Activated CD4-positive, alpha-beta T cell treated with anti-CD3 and anti-CD28 coated beads for 24 hours (primary cell): ENCODE measurements around the gene FAH.
"Not testable (repeated sequence)": the region's sequence is repeated elsewhere in the genome, so short reads cannot be mapped to it uniquely, and the experiment has no call there.

Experiments used
- DNase-seq, 2 donors: peaks; one replicate each; pipeline ENCODE4 v3.0.0-alpha.2; 2020; ENCODE audit warnings: low read depth in 2 of 2

The FAH gene

DNA sequence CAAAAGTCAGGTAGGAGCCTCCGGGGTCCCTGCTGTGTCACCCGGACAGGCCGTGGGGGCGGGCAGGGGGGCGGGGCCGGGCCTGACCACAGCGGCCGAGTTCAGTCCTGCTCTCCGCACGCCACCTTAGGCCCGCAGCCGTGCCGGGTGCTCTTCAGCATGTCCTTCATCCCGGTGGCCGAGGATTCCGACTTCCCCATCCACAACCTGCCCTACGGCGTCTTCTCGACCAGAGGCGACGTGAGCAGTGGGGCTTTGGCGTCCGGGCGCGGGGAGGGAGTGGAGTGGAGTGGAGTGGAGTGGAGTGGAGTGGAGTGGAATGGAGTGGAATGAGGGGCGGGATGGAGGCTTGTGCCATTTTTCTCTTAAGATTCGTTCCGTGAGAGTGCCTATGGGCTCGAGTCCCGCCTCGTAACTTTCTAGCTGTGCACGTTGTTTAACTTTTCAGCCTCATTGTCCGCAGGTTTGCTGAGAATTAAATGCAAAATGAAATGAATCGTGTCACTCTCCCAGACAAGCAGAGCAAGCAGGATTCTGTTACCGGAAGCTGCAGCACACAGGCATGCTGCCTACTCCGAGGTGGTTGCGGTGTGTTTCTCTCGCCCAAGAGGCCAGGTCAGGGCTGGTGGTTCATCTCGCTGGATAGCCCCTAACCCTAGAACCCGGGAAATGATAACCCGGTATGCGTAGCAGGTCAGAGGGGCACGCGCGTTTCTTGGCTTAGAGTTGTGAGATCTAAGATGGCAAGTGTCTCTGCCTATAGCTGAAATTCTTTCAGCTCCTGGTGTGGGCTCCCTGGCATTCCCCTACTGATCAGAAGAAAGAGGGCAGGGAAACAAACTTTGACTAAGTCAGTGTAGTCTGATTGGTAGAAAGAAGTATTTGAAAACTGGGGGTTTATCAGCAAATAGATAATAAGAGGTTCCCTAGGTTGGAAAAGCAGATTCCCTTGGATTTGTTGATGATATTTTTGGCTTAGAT, at the start of gene FAH:
Gene FAH (plus strand): TSS at position 104 of the 981 bp plus-strand sequence. CDS start 56 bp downstream, at position 160.
- peak in 1 of 2 donors; percentile 15 for DNase-seq

- no peak for DNase-seq
Measured at GRCh38 chr15:80105193-80105592, 47.6 kb upstream of the FAH start.

- no peak for DNase-seq
Measured at GRCh38 chr15:80105595-80105994, 47.2 kb upstream of the FAH start.

DNA sequence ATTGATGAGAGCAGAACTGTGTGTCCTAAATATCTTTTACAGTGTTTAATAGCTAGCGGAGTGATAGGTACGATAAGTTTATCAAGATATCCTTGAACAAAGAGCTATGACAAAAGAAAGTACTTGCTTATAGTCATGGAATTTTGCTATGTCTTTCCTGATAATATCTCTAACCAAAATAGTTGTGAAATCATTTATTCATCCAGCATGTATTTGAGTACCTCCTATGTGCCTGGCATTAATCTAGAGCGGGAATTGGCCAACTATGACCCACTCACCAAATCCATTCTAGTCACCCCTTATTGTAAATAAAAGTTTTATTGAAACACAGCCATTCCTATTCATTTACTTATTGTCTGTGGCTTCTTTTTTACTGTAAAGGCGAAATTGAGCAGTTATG, 46.7 kb upstream of the FAH start:
- no peak for DNase-seq

- DNase-seq: no peak
Measured at GRCh38 chr15:80107204-80107603, 45.6 kb upstream of the FAH start.

DNA sequence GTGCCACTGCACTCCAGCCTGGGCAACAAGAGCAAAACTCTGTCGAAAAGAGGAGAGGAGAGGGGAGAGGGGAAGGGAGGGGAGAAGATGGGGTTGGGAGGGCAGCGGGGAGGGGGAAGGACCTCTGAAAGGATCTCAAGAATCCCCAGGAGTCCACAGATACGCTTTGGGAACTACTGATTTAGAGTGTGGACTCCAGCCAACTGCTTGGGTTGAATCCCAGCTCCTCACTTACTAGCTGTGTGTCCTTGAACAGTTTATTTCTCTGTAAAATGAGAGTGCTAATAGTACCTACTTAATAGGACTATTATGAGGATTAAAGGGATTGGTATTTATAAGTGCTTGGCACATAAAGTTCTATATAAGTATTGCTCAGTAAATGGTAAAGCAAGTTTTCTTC, 45.0 kb upstream of the FAH start:
- no peak for DNase-seq

DNA sequence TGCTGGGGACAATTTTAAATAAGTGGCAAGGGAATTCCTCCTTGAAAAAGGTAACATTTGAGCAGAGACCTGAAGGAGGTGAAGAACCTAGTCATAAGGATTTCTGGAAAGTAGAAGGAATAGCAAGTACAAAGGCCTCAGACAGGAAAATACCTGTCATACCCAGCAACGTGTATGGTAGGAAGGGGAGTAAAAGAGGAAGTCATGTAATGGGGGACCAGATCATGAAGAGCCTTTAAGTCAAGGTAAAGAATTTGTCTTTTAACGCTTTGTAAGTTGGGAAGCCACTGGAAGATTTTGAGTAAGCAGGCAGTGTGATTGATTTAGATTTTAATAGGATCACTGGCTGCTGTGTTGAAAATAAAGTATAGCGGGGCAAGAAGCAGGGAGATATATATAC, 43.4 kb upstream of the FAH start:
- no peak for DNase-seq

GRCh38 chr15:80110920-80111319, 41.9 kb upstream of the FAH start:
- DNase-seq: no peak

- no peak for DNase-seq
Measured at GRCh38 chr15:80114114-80114513, 38.7 kb upstream of the FAH start.

GRCh38 chr15:80115021-80115420, 37.8 kb upstream of the FAH start:
- DNase-seq: no peak

DNA sequence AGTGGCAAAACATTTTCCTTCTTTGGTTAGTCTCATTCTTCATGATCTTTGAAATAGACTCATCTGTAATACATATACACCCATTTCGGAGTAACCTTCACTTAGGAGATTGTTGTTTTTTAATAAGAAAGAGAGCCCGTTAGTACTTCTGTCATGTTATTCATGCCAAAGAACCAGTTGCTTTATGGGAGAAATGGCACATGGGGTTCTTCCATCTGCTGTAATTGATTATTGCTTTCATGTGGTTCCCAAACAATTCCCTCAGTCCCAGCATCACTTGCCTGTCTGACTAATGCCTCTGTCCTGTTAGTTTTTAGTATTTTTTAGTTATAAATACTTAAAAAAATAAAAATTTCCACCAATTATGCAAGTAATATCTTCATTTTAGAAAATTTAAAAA, 33.8 kb upstream of the FAH start:
- no peak for DNase-seq

- DNase-seq: no peak
Measured at GRCh38 chr15:80120636-80121035, 32.2 kb upstream of the FAH start.

DNA sequence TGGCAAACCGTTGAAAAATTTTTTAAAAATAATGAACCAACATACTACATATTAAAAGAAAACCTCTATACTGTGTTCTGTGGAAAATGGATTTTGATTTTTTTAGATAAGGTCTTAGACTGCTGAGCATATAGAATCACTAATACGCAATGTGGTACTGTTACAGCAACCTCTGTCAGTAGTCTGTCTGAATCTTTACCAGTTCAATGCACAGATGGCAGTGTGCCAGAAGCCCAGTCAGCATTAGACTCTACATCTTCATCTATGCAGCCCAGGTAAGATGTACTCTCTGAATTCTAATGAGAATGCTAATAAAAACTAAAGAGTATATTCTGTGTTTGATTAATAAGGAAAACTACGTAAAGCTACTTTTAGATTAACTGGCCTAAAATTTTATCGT, 31.3 kb upstream of the FAH start:
- no peak for DNase-seq

DNA sequence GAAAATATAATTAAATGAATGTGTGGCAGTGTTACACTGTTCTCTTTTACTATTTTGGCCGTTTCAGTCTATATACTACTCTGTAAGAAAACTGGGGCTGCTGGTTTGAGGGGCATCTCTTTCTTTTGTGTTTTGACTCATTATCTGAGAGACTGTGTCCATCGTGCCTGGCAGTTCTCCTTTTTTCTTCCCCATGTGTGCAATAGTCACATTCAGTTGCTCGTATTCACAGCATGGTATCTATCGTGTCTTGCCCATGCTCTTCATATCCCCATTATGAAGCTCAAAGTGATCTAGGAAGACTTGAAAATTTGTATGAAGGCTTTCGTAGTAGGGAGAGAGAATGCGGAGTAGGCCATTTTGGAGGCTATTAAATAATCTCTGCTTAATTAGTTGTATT, 29.8 kb upstream of the FAH start:
- no peak for DNase-seq

- DNase-seq: not testable (repeated sequence)
Measured at GRCh38 chr15:80127253-80127652, 25.5 kb upstream of the FAH start.

GRCh38 chr15:80127911-80128310, 24.9 kb upstream of the FAH start:
- DNase-seq: no peak

GRCh38 chr15:80132382-80132781, 20.4 kb upstream of the FAH start:
- DNase-seq: no peak

DNA sequence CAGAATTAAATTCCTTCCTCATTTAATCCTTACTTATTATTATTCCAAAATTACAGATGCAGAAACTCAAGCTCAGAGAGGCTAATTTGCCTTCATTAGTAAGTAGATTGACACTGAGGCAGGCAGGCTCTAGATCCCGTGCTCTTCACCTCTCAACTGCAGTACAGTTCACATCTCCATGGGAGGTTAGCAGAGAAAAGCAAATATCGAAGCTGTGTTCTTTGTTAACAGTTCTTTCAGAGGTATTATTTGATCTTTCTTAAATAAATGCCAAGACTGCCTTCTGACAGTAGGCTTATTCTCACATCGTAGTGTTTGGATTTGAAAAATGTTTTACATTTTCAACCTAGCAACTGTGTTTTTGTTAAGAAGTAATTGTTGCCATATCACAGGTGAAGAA, 15.9 kb upstream of the FAH start:
- no peak for DNase-seq

DNA sequence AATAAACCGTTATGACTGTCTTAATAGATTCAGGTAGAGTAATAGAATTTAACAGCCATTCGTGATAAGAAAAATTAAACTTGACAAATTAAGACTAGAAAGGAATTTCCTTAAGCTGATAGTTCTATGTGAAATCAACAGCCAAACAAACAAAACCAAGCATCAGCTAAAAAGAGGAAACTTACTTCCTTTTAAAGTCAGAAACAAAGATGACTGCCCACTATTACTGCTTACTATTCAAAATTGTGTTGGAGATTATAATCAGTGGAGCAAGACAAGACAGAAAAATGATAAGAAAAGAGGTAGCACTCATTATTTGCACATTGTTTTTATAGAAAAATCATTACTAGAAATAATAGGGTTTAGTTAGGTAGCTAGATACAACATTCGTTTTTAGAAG, 13.8 kb upstream of the FAH start:
- DNase-seq: no peak

GRCh38 chr15:80140909-80141308, 11.9 kb upstream of the FAH start:
- no peak for DNase-seq

- DNase-seq: no peak
Measured at GRCh38 chr15:80141916-80142598, 10.7 kb upstream of the FAH start.

GRCh38 chr15:80142646-80143045, 10.2 kb upstream of the FAH start:
- DNase-seq: no peak

DNA sequence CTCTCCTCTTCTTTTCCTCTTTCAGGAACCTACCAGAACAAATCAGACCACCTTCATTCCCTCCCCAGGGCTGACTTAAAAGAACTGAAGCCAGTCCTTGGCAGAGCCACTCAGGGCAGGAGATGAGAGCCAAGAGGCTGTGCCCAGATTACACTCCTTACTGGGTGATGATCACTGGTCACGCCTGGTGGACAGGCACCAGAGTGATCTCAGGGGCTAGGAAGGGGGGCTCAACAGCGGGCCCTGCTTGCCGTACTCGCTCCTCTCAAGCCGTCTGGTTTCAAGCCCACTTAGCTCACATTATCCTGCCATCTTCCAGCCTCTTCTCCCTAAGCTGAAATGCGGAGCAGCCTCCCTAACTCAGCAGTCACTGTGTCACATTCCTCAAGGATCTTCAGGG, 1.7 kb upstream of the FAH start:
- no peak for DNase-seq
